Measurements from ENCODE around the gene GP5. TPM values are rescaled to one million over a fixed set of nuclear protein-coding genes. Genes with fewer than 3 reads are reported as not detected.

The GP5 gene
- polyA plus RNA-seq, 1 of the 3 experiments (the other 2 are of a cell fraction) = 0.13 TPM

DNA sequence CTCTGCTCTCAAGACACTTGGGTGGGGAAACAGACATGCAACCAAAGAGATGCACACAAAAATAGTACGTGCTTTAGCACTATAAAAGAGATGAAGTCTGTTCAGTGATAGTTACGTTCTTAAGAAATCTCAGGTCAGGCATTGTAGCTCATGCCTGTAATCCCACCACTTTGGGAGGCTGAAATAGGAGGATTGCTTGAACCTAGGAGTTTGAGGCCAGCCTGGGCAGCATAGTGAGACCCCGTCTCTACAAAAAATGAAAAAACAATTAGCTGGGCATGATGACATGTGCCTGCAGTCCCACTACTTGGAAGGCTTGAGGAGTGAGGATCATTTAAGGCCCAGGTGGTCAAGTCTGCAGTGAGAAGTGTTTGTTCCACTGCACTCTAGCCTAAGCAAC is 35.4 kb upstream of the GP5 start:
- Histone ChIP-seq H2AFZ (ENCODE audit: low read depth) (no peak overlapping the region), H3K79me2 (ENCODE audit: insufficient read depth) (peaks cover 59% of the 10 kb centered on the region; the same call in 1 of the 2 replicates), H3K4me2 (no peak overlapping the region), H3K27me3 (ENCODE audit: insufficient read depth) (no peaks in the 10 kb centered on the region), H3K27ac (ENCODE audit: low read depth in 2 of 2, low read length in 1 of 2) (no peak overlapping the region), H3K9me2 (no peaks in the 10 kb centered on the region), H3K9ac (no peak overlapping the region), H3K9me3 (no peaks in the 10 kb centered on the region), H4K20me1 (ENCODE audit: insufficient read depth) (no peaks in the 10 kb centered on the region), H3K36me3 (replicated peaks in 1 of 2; ENCODE audit: control insufficient read depth in 1 of 2, insufficient read depth in 2 of 2, low read length in 1 of 2) (peaks cover 91% of the 10 kb centered on the region in 2 experiments), H3K4me3 (ENCODE audit: low read depth in 2 of 2, low read length in 1 of 2) (no peak overlapping the region), H3K4me1 (ENCODE audit: control insufficient read depth in 1 of 2, insufficient read depth in 2 of 2, low read depth in 1 of 2, low read length in 1 of 2) (peaks cover 0 to 3% of the 10 kb centered on the region in 2 experiments; a peak in 2 of 4 replicates), H3F3A (replicated peaks; ENCODE audit: insufficient read depth) (peaks cover 43% of the 10 kb centered on the region)
- ChIA-PET POLR2A (no interaction called here), CTCF (interaction anchor here (1.2 kb wide), 1 partner anchor 12 kb away, joined by 4 read pairs; no protein-coding TSS in a partner anchor)
- TF ChIP-seq MXI1 (IDR thresholded peaks at IDR 0.05; ENCODE audit: low read depth, low read length) = no peak
- TF ChIP-seq POLR2AphosphoS5 (IDR thresholded peaks at IDR 0.05; ENCODE audit: low read depth, low read length) = no peak
- TF ChIP-seq TAF1 (IDR thresholded peaks at IDR 0.05; ENCODE audit: borderline replicate concordance, low read depth, low read length) = no peak
- TF ChIP-seq, protein P1, sequence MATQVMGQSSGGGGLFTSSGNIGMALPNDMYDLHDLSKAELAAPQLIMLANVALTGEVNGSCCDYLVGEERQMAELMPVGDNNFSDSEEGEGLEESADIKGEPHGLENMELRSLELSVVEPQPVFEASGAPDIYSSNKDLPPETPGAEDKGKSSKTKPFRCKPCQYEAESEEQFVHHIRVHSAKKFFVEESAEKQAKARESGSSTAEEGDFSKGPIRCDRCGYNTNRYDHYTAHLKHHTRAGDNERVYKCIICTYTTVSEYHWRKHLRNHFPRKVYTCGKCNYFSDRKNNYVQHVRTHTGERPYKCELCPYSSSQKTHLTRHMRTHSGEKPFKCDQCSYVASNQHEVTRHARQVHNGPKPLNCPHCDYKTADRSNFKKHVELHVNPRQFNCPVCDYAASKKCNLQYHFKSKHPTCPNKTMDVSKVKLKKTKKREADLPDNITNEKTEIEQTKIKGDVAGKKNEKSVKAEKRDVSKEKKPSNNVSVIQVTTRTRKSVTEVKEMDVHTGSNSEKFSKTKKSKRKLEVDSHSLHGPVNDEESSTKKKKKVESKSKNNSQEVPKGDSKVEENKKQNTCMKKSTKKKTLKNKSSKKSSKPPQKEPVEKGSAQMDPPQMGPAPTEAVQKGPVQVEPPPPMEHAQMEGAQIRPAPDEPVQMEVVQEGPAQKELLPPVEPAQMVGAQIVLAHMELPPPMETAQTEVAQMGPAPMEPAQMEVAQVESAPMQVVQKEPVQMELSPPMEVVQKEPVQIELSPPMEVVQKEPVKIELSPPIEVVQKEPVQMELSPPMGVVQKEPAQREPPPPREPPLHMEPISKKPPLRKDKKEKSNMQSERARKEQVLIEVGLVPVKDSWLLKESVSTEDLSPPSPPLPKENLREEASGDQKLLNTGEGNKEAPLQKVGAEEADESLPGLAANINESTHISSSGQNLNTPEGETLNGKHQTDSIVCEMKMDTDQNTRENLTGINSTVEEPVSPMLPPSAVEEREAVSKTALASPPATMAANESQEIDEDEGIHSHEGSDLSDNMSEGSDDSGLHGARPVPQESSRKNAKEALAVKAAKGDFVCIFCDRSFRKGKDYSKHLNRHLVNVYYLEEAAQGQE (IDR thresholded peaks at IDR 0.05; ENCODE audit: low read depth, low read length) = no peak
- TF ChIP-seq CHD2 (IDR thresholded peaks at IDR 0.05; ENCODE audit: low read length, partially characterized antibody) = no peak
- TF ChIP-seq, protein P2, sequence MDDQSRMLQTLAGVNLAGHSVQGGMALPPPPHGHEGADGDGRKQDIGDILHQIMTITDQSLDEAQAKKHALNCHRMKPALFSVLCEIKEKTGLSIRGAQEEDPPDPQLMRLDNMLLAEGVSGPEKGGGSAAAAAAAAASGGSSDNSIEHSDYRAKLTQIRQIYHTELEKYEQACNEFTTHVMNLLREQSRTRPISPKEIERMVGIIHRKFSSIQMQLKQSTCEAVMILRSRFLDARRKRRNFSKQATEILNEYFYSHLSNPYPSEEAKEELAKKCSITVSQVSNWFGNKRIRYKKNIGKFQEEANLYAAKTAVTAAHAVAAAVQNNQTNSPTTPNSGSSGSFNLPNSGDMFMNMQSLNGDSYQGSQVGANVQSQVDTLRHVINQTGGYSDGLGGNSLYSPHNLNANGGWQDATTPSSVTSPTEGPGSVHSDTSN (IDR thresholded peaks at IDR 0.05) = no peak
- TF ChIP-seq GABPA (IDR thresholded peaks at IDR 0.05; ENCODE audit: low read depth) = no peak
- TF ChIP-seq NRF1 (IDR thresholded peaks at IDR 0.05; ENCODE audit: low read depth, low read length) = no peak
- no peak for TF ChIP-seq FOXJ3 (CRISPR knock-in tag; IDR thresholded peaks at IDR 0.05)
- no peak for TF ChIP-seq RCOR1 (IDR thresholded peaks at IDR 0.05; ENCODE audit: low read length)
- TF ChIP-seq NFIC (IDR thresholded peaks at IDR 0.05; ENCODE audit: borderline replicate concordance) = no peak
- no peak for TF ChIP-seq SIN3A (IDR thresholded peaks at IDR 0.05; ENCODE audit: borderline replicate concordance, low read depth, low read length)
- no peak for TF ChIP-seq RXRA (IDR thresholded peaks at IDR 0.05; ENCODE audit: borderline replicate concordance, low read depth)
- TF ChIP-seq, protein P3, sequence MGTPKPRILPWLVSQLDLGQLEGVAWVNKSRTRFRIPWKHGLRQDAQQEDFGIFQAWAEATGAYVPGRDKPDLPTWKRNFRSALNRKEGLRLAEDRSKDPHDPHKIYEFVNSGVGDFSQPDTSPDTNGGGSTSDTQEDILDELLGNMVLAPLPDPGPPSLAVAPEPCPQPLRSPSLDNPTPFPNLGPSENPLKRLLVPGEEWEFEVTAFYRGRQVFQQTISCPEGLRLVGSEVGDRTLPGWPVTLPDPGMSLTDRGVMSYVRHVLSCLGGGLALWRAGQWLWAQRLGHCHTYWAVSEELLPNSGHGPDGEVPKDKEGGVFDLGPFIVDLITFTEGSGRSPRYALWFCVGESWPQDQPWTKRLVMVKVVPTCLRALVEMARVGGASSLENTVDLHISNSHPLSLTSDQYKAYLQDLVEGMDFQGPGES (IDR thresholded peaks at IDR 0.05; ENCODE audit: low read depth, low read length) = no peak
- 74% methylated on average over 3 of the region's 3 CpGs for WGBS (ENCODE audit: low lambda C conversion rate)
- no peak for DNase-seq
